HG03139 (cell line): ENCODE data around the gene UBN2.
A peak's percentile ranks its signal among the peaks of the same experiment; 100 is the strongest.

ENCODE experiments used
- ATAC-seq: cut with Tn5 transposase; IDR thresholded peaks from one replicate; pipeline ENCODE4 v1.9.1; 2021; ENCODE audit not compliant: unreplicated experiment

The UBN2 gene

DNA sequence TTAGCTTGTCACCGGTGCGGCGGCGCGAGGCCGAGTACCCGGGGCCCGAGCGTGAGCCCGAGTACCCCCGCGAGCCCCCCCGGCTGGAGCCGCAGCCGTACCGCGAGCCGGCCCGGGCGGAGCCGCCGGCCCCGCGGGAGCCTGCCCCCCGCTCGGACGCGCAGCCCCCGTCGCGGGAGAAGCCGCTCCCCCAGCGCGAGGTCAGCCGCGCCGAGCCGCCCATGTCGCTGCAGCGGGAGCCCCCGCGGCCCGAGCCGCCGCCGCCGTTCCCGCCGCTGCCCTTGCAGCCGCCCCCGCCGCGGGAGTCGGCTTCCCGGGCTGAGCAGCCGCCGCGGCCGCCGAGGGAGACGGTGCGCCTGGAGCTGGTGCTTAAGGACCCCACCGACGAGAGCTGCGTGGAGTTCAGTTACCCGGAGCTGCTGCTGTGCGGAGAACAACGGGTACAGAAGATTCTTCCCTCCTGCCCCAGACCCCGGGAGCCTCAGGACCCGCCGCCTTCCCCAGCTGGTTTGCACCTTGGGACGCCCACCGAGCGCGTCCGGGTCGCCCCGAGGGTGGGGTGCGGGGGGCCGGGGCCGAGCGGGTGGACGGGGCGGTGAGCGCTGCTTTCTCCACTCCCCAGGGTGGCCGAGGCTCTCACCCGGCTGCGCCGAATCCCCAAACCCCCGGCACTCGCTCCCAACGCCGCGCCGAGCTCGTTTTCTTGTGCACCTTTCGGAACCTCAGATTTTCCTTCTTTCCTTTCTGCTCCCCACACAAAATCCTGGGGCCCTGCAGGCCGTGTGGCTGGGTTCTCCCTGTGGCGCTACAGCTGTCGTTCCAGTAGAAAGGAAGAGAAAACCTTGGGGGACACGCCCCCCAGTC, 708 bp downstream of the UBN2 start:
- peak; percentile 19 for ATAC-seq

GRCh38 chr7:139232377-139232717, 1.3 kb downstream of the UBN2 start:
- no peak for ATAC-seq

DNA sequence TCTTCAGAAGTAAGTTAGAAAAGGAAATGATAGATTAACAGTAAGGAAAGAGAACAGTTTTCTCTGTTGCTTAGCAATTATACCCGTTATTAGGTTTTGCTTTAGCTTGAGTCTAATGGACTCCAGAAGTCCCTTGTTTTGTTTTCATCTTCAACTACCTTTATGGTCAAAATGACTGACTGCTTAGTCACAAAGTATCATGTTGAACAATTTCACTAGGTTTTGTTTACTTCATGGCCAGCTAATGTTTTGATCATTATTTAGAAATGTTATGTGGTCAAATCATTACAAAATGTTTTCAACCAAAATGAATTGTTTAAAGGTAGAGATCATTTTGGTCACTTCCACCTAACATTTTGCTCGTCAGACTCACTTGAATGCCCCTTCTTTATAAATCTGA, 1.9 kb downstream of the UBN2 start:
- ATAC-seq: no peak

GRCh38 chr7:139241258-139241657, 10.2 kb downstream of the UBN2 start:
- no peak for ATAC-seq

DNA sequence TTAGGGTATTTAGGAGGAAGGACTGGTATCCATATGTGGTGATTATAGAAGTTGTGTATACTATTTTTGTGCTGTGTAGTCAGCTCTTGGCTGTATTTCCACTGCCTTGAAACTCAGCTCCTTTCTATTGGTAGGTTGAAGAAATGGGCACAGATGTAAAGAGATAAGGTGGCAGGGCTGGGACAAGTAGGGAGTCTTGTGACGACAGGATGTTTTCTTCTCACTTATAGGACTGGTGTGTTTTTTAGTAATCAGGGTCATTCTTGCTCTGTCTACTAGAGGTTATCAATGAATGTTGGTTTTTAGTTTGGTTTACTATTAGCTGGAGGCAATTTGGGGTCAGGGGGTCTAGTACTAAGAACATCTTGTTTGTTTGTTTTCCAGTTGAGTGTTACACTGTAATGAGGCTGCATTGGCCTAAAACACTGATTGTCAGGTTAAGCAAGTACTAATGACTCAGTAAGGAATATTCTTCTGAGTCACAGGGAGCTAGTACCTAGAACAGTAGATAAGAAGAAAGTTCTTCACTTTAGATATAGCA, 11.8 kb downstream of the UBN2 start:
- ATAC-seq: no peak

DNA sequence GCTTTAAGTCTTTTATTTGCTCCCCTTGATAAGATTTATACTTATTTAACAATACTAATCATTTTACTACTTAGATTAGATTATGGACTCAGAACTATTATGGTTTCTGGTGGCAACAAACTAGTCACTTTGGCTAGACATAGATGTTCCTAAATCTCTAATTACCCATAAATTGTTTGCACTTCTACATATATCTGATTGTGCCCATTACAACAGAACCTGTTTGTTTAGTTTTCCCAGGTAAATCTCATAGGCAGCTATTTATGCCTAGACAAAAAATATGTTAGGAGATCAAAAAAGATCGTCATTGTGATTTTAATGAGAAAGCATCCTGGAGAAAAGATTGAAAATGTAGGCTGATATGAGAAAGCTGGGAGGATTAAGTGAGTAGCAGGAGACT, 14.4 kb downstream of the UBN2 start:
- no peak for ATAC-seq

DNA sequence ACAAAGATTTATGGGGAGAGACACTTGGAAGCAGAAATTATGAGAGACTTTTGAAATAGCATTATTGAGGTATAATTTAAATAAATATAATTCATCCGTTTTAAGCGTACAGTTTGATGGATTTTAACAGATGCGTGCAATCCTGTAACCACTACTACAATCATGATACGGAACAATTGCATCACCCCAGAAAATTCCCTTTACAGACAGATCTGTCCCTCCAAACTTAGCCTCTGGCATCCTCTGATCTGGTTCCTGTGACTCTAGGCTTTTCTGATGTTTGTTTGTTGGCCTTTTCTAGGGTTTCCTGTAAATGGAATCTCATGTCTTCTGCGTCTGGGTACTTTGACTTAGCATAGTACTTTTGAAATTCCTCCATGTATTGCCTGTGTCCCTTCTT, 15.5 kb downstream of the UBN2 start:
- ATAC-seq: no peak

- ATAC-seq: no peak
These were observed 15.9 kb downstream of the UBN2 start for GRCh38 chr7:139246905-139247304.

DNA sequence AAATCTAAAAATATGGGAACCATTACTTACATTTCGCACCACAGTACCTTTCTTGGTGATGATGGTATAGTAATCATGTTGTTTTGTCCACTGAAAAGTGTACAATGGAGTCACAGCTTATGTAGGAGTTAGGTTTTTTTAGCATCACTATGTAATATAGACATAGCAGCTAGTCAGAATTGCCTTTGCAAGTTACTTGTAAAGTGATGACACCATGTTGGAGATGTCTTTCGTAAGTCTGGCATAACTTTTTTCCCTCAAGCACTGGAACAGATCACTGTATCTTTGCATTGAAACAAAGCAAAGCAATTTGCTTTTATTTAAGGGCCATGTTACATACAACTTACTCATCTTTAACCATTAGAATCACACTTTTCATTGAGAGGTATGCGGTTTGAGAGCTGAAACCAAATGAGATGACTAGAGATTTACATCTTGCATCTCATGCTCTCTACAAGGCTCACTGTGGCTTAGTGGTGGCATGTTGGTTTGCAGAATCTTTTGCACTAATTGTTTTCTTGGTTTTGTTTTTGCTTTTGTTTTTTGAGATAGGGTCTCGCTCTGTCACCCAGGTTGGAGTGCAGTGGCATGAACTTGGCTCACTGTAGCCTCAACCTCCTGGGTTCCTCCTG, 18.3 kb downstream of the UBN2 start:
- ATAC-seq: no peak

DNA sequence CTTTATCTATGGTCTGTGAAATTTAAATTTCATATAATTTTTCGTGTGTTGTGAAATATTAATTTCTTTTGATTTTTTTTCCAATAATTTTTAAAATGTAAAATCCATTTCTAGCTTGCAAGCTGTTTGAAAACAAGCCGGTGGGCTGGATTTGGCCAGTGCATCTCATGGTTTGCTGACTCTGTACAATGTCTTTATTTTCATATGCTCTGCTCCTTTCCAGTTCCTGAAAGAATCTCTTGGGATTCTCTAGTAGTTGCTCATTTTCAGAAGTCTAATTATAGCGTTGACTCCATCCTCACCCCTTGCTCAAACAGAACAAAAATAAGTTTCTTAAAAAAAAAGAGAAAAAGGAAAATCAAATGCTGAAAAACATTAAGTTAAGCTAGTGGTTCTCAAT, 21.4 kb downstream of the UBN2 start:
- no peak for ATAC-seq

DNA sequence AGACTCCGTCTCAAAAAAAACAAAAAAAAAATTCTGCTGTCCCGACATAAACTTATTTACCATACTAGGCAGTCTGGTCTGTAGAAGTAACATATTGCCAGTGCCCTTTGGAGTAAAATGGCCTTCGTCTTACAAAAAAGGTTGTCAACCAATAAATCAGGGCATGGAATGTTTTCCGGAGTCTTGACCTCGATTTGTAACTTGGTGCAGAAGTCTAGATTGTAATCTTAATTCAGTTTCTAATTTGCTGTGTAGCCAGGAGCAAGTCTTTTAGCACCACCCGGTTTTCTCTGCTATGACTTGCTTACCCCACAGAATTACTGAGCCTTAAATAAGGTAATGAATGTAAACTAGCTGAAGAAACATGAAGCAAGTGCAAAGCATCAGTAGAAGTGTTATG, 23.2 kb downstream of the UBN2 start:
- no peak for ATAC-seq

DNA sequence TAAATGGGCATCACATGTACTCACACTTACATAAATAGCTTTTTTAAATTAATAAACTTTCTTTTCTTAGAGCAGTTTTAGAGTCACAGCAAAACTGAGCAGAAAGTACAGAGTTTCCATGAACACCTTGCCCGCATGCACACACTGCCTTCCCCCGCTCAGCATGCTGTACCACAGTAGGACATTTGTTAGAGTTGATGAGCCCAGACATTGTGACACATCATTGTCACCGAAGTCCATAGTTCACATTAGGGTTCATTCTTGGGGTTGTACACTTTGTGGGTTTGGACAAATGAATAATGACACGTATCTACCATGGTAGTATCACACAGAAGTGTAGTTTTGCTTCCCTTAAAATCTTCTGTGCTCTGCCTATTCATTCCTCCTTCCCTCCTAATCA, 23.7 kb downstream of the UBN2 start:
- ATAC-seq: no peak

- no peak for ATAC-seq
These were observed 24.3 kb downstream of the UBN2 start for GRCh38 chr7:139255290-139255689.

DNA sequence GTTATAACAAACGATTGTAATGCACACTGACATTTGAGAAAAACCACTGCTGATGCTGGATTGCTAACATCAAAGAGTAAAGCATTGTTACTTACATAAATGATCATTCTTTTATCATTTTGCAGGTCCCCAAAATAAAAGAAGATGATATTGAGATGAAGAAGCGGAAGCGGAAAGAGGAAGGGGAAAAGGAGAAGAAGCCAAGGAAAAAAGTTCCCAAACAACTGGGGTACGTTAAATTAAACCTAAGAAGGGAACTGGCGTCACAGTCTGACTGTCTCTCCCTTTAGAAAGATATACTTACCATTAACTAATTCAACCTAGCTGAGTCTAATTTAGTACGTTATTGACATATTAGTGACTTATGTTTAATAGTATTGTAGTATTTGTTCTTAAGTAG, 28.1 kb downstream of the UBN2 start:
- ATAC-seq: no peak

GRCh38 chr7:139264220-139264619, 33.2 kb downstream of the UBN2 start:
- ATAC-seq: no peak

DNA sequence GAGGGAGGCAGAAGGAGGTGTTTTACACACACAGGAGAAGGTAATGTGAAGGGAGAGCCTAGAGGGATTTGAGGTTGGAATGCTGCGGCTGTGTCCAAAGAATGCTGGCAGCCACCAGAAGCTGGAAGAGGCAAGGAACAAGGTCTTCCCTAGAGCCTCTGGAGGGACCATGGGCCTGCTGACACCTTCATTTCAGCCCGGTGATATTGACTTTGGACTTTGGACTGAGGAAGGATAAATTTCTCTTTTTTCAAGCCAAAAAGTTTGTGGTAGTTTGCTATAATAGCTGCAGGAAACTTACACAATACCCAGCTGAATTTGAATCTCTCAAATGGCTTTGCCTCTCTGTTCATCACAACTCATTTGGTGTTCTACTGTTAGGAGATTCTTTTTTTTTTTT, 34.6 kb downstream of the UBN2 start:
- ATAC-seq: no peak

DNA sequence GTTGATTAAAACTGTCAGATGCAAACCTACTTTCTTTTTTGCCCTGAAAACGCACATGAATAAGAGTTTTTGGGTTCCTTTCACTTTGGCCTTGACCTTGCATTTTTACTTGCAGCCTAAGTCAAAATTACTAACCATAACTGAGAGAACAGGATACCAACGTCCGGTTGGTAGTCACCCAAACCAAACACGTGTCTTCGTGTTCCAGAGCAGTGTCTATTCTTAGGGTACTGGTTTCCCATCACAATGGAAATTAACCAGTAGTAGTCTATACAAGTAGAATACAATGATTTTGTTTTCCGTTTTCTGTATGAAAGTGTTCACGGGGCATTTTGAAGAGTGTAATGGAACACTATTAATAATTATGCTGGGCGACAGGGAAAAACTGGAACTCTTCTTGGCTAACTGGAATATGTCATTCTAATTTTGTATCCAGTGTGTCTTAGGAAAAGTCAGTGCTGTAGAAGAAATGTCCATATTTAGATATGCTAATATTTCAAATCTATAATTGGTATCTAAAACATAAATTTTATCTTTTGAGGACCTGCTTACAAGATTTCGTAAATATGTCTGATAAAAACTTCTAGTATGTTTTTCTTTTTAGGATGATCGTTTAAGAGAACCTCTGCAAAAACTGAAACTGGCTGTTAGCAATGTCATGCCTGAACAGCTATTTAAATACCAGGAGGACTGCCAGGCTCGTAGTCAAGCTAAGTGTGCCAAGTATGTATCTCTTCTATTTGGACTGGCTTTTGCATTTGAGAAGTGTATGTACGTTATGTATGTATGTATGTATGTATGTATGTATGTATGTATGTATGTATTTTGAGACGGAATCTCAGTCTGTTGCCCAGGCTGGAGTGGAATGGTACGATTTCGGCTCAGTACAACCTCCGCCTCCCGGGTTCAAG, 40.9 kb downstream of the UBN2 start:
- ATAC-seq: no peak

DNA sequence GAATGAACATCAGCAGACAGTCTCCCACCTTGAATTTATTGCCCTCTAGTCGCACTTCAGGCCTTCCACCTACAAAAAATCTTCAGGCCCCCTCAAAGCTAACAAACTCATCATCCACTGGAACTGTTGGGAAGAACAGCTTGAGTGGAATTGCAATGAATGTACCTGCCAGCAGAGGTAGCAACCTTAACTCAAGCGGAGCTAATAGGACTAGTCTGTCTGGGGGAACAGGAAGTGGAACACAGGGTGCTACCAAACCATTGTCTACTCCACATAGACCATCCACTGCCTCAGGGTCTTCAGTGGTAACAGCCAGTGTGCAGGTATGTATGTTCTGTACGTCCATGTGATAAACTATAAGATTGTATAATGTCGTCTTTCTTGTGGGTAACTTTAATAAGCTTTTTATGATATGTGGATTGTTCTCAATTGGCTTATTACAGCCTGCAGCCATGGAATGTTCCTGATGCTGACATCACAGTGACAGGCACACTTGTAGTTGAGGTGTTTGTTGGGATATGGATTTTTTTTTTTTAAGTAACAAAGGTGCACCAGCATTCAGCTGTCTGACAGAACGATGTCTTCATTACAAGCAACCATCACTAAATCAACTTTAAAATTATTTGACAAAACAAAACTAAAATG, 53.3 kb downstream of the UBN2 start:
- ATAC-seq: no peak

DNA sequence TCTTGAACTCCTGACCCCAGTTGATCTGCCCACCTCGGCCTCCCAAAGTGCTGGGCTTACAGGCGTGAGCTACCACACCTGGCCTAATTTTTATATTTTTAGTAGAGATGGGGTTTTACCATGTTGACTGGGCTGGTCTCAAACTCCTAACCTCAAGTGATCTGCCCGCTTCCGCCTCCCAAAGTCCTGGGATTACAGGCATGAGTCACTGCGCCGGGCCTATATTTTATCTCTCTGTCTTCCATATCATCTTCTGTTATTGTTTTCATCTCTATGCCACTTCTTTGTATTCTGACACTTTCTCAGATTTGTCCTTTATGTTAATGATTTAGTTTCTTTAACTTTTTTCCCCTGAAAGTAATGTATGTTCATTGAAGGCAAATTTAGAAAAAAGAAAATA, 55.1 kb downstream of the UBN2 start:
- no peak for ATAC-seq

- ATAC-seq: no peak
These were observed 61.8 kb downstream of the UBN2 start for GRCh38 chr7:139292821-139293220.

DNA sequence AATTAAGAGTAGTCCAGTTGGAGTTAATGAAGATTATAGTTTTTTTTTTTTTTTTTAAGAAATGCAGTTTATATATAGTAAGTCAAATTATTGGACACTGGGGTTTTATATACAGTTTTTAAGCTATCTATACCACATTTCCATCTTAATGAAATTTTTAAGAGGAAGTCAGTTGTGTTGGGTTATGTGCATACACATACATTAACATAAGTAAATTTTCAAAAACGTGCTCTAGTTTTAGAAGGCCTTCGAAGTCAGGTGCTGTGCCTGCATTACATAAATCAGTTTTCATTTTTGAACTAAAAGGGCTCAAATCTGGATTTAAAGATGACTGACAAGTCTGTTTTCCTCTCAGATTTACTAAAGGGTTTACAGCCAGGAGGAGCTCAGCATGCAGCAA, 62.5 kb downstream of the UBN2 start:
- no peak for ATAC-seq
